HG02943 (cell line): ENCODE measurements around the gene CHST15.

Source experiments
- ATAC-seq: cut with Tn5 transposase; IDR thresholded peaks from one replicate; pipeline ENCODE4 v1.9.1; 2021; ENCODE audit warnings: mild to moderate bottlenecking, low read depth, moderate library complexity; ENCODE audit not compliant: unreplicated experiment

Gene CHST15

GRCh38 chr10:124067825-124068400 is 25.5 kb downstream of the CHST15 start:
- no peak for ATAC-seq

- no peak for ATAC-seq
These were observed 26.4 kb downstream of the CHST15 start for GRCh38 chr10:124066781-124067714.

- ATAC-seq, result no peak
These were observed 27.2 kb downstream of the CHST15 start for GRCh38 chr10:124066126-124066700.

- ATAC-seq, result no peak
These were observed 27.8 kb downstream of the CHST15 start for GRCh38 chr10:124065382-124066125.

GRCh38 chr10:124064676-124065075 is 28.7 kb downstream of the CHST15 start:
- peak; percentile 35 for ATAC-seq

GRCh38 chr10:124063750-124064603 is 29.4 kb downstream of the CHST15 start:
- ATAC-seq, result peak; percentile 55

- ATAC-seq, result no peak
These were observed 31.0 kb downstream of the CHST15 start for GRCh38 chr10:124062390-124062789.

GRCh38 chr10:124061030-124061429 is 32.4 kb downstream of the CHST15 start:
- ATAC-seq, result no peak

GRCh38 chr10:124060148-124060720 is 33.2 kb downstream of the CHST15 start:
- no peak for ATAC-seq

GRCh38 chr10:124059551-124059950 is 33.8 kb downstream of the CHST15 start:
- no peak for ATAC-seq

- no peak for ATAC-seq
These were observed 34.9 kb downstream of the CHST15 start for GRCh38 chr10:124058346-124059003.

GRCh38 chr10:124057601-124058000 is 35.8 kb downstream of the CHST15 start:
- ATAC-seq, result no peak

- no peak for ATAC-seq
These were observed 36.9 kb downstream of the CHST15 start for GRCh38 chr10:124056337-124056980.

- ATAC-seq, result no peak
These were observed 39.4 kb downstream of the CHST15 start for GRCh38 chr10:124053971-124054370.

GRCh38 chr10:124052561-124052960 is 40.8 kb downstream of the CHST15 start:
- no peak for ATAC-seq

- ATAC-seq, result no peak
These were observed 43.1 kb downstream of the CHST15 start for GRCh38 chr10:124050021-124051015.

GRCh38 chr10:124049484-124049883 is 43.9 kb downstream of the CHST15 start:
- no peak for ATAC-seq
